ENCODE measurements around the gene WDR64. TPM values are rescaled to one million over a fixed set of nuclear protein-coding genes. Genes with fewer than 3 reads are reported as not detected.

Gene WDR64
- not detected in 2 replicates for total RNA-seq

GRCh38 chr1:241652012-241652411 is at the start of gene WDR64:
Gene WDR64, plus strand, starts transcription at chr1:241652281. Its CDS starts 204 bp downstream, at chr1:241652485.

DNA sequence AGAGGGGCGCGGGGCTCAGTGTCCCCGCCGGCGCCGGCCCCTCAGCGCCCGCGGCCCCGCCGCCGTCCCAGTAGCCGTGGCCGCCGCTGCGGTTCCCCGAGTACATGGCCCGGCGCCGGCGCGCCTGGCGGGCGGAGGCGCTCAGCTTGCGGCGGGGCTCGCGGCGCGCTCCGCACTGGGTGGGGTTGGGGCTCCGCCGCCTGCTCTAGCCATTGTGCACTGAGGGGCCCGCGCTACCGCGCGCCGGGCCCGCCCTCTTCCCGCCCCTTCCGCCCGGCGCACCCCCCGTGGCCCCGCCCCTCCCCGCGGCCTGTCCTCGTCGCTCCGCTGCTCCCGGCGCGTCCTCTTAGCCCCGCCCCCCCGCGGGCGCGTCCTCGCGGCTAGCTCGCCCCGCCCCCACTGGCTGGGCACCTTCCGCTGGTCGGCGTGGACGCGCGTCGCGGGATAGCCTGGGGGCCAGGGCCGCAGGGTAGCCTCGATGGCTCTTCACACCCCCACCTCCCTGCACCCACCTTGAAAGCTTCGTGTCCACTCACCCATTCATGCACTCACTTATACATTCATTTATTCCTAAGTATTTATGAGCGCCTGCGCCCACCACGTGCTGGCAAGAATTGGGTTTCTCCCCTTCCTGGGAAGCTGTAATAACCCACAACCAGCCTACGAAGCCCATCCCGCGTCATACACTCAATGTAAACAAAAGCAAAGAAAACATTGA is 11.8 kb upstream of the WDR64 start, which contains the start of the genes CHML and OPN3:
CHML (minus strand) TSS at position 221 of the 718 bp plus-strand sequence. CDS start 4,603 bp downstream, outside the sequence.
OPN3 (minus strand) TSS at position 221 of the 718 bp plus-strand sequence; CDS start at position 106, 115 bp downstream.

DNA sequence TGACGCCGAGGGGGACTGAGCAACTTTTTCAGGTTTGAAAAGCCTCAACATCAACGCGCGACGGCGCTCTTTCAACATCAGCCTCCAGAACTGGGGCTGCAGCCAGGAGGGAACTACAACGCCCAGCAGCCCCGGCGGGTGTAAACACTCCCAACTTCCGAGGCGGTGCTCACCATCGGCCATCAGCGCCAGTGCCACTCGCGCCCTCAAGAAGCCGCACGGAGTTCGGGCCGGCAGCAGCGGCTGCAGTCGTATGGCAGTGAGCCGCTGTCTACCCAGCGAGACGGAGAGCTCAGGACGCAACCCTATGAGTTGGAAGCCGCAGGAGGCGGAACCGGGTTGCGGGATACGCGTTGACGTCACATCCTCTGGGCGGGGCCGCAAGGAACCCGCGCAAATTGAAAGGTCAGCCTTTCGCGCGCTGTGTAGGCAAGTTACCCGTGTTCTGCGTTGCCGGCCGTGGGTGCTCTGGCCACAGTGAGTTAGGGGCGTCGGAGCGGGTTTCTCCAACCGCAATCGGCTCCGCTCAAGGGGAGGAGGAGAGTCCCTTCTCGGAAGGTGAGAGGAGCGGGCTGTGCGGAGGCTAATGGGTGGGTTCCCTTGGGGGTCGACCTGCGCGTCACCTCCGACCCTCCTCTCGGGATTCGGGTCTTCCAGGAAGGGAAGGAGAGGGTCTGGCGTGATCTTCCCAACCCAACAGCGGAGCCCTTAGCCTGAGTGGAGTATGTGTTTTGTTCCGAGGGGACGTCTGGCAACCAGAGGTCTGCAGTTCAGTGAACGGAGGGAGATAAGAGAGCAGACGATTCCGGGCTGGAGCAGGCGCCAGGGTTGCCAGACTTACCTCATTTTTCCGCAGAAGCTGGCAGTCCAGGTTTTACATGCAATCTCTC is 196.0 kb downstream of the WDR64 start, which contains the start of gene EXO1:
EXO1 (plus strand) TSS at position 409 of the 890 bp plus-strand sequence. CDS start 2,222 bp downstream, outside the sequence.

Other genes with a start within 250 kb of the WDR64 start
- gene FH, start 132.5 kb upstream of the WDR64 start, total RNA-seq, result 73.8 and 76.7 TPM in 2 replicates
- under 0.01 TPM in 1 of 2 replicates, not detected in the other for gene KMO, start 119.9 kb upstream of the WDR64 start, total RNA-seq
- gene CHML, start 11.9 kb upstream of the WDR64 start, total RNA-seq, result 4.9 and 6.4 TPM in 2 replicates
- gene OPN3, start 11.9 kb upstream of the WDR64 start, total RNA-seq, result 15.5 and 17.0 TPM in 2 replicates
- 1.8 and 2.8 TPM in 2 replicates for gene EXO1, start 195.9 kb downstream of the WDR64 start, total RNA-seq